Measurements from ENCODE around the gene PARD3.
"Not testable (repeated sequence)": the region's sequence is repeated elsewhere in the genome, so short reads cannot be mapped to it uniquely, and the experiment has no call there.

Gene PARD3

DNA sequence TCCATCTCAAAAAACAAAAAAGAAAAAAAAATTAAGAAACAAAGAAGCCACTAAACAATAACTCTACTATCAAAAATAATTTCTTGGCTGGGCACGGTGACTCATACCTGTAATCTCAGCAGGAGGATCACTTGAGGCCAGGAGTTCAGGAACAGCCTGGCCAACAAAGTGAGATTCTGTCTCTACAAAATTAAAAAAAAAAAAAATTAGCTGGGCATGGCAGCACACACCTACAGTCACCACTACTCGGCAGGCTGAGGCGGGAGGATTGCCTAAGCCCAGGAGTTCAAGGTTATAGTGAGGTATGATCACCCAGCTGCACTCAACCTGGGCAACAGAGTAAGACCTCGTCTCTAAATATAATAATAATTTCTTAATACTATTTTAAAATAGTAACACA, 69.0 kb downstream of the PARD3 start:
- Histone ChIP-seq H3K4me3 (ENCODE audit: low read depth in 1 of 2, low read length in 2 of 2) (no peak overlapping the region), H3K4me1 (ENCODE audit: control insufficient read depth in 1 of 2, insufficient read depth in 2 of 2, low read length in 2 of 2) (no peaks in the 10 kb centered on the region), H3K27ac (ENCODE audit: low read depth, low read length) (no peak overlapping the region), H3K9me3 (ENCODE audit: control insufficient read depth in 1 of 2, low read length in 2 of 2) (no peaks in the 10 kb centered on the region), H3K9ac (ENCODE audit: low read depth in 1 of 2, low read length in 2 of 2) (no peak overlapping the region), H3K27me3 (ENCODE audit: control insufficient read depth in 1 of 2, insufficient read depth in 2 of 2, low read length in 2 of 2) (no peaks in the 10 kb centered on the region), H3K36me3 (ENCODE audit: control insufficient read depth in 1 of 2, insufficient read depth in 2 of 2, low read length in 2 of 2) (no peaks in the 10 kb centered on the region)

DNA sequence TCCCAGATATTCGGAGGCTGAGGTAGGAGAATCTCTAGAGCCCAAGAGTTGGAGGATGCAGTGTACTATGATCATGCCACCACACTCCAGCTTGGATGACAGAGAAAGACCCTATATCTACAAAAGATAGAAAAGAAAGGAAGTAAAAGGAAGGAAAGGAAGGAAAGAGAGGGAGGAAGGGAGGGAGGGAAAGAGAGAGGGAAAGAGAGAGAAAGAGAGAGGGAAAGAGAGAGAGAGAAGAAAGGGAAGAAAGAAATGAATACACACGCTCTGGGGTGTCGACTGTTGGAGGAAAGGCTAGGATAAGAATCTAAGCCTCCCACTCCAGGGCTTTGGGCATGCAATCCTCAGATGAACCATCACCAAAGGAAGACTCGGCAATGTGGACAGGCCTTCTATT, 69.9 kb downstream of the PARD3 start:
- Histone ChIP-seq H3K4me3 (ENCODE audit: low read depth in 1 of 2, low read length in 2 of 2) (no peak overlapping the region), H3K9me3 (ENCODE audit: control insufficient read depth in 1 of 2, low read length in 2 of 2) (no peaks in the 10 kb centered on the region), H3K27ac (ENCODE audit: low read depth, low read length) (no peak overlapping the region), H3K36me3 (ENCODE audit: control insufficient read depth in 1 of 2, insufficient read depth in 2 of 2, low read length in 2 of 2) (no peaks in the 10 kb centered on the region), H3K4me1 (ENCODE audit: control insufficient read depth in 1 of 2, insufficient read depth in 2 of 2, low read length in 2 of 2) (peaks cover under 1 to 7% of the 10 kb centered on the region in 2 donors), H3K9ac (ENCODE audit: low read depth in 1 of 2, low read length in 2 of 2) (no peak overlapping the region), H3K27me3 (ENCODE audit: control insufficient read depth in 1 of 2, insufficient read depth in 2 of 2, low read length in 2 of 2) (no peaks in the 10 kb centered on the region)

DNA sequence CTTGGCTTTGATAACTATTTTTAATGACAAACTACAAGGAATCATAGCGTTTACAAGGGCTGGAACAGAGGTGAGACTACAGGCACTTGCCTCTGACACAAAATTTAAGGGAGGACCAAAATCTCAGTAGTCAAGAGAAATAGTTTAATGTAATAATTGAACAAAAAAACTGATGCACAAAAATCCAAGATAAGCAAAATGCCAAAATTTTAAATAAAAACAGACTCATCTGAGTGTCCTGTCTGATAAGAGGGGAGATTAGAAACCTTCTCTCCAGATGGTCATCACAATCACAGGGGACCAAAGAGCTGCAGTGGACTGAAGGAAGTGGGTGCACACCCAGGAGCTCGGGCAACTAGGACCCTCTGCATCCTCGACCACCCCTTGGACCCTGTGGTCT, 70.5 kb downstream of the PARD3 start:
- Histone ChIP-seq H3K4me3 (ENCODE audit: low read depth in 1 of 2, low read length in 2 of 2) (no peak overlapping the region), H3K27me3 (ENCODE audit: control insufficient read depth in 1 of 2, insufficient read depth in 2 of 2, low read length in 2 of 2) (no peaks in the 10 kb centered on the region), H3K36me3 (ENCODE audit: control insufficient read depth in 1 of 2, insufficient read depth in 2 of 2, low read length in 2 of 2) (no peaks in the 10 kb centered on the region), H3K9ac (ENCODE audit: low read depth in 1 of 2, low read length in 2 of 2) (no peak overlapping the region), H3K4me1 (ENCODE audit: control insufficient read depth in 1 of 2, insufficient read depth in 2 of 2, low read length in 2 of 2) (peaks cover 7 to 13% of the 10 kb centered on the region in 2 donors), H3K9me3 (ENCODE audit: control insufficient read depth in 1 of 2, low read length in 2 of 2) (no peaks in the 10 kb centered on the region), H3K27ac (ENCODE audit: low read depth, low read length) (no peak overlapping the region)

DNA sequence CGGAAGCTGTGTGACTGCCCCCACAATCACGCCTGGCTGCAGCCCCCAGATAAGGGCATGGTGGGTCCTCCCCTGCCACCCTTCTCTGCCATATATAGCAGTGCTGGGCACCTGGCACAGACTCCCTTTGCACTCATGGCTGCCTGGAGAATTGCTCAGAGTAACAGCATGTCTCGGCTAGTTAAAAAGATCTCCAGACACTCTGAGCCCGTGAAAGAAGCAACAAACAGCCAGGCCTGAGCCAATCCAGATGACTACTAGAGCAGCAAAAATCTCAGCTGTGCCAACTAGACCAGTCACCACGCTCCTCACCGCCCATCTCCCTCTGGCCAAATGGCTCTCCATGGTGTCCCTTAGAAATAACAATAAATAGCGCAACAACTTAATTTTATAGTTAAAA, 71.3 kb downstream of the PARD3 start:
- Histone ChIP-seq H3K4me1 (ENCODE audit: control insufficient read depth in 1 of 2, insufficient read depth in 2 of 2, low read length in 2 of 2) (peaks cover 10 to 16% of the 10 kb centered on the region in 2 donors), H3K9ac (ENCODE audit: low read depth in 1 of 2, low read length in 2 of 2) (no peak overlapping the region), H3K36me3 (ENCODE audit: control insufficient read depth in 1 of 2, insufficient read depth in 2 of 2, low read length in 2 of 2) (no peaks in the 10 kb centered on the region), H3K4me3 (ENCODE audit: low read depth in 1 of 2, low read length in 2 of 2) (no peak overlapping the region), H3K9me3 (ENCODE audit: control insufficient read depth in 1 of 2, low read length in 2 of 2) (no peaks in the 10 kb centered on the region), H3K27me3 (ENCODE audit: control insufficient read depth in 1 of 2, insufficient read depth in 2 of 2, low read length in 2 of 2) (no peaks in the 10 kb centered on the region), H3K27ac (ENCODE audit: low read depth, low read length) (no peak overlapping the region)

DNA sequence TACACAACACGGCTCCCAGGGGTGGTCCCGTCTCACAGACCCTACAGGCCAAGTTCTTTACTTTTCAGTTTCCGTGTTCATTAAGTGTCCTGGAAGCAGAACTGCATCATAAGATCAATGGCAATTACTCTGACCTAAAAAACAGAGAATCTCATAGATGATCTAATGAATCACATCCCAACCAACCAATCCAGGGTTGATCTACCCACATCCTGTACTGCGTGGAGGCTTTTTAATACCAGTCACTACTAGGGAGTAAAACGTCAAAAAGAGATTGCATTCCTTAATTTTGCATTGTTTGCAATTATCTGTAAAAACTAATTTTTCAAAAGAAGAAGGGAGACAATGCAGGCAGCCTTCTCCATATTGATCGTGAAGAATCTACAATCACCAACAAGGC, 72.6 kb downstream of the PARD3 start:
- no peak overlapping the region for H3K4me3 ChIP-seq (ENCODE audit: low read depth in 1 of 2, low read length in 2 of 2)
- H3K27ac ChIP-seq (ENCODE audit: low read depth, low read length), result no peak overlapping the region
- H3K9ac ChIP-seq (ENCODE audit: low read depth in 1 of 2, low read length in 2 of 2), result no peak overlapping the region
- H3K36me3 ChIP-seq (ENCODE audit: control insufficient read depth in 1 of 2, insufficient read depth in 2 of 2, low read length in 2 of 2), result no peaks in the 10 kb centered on the region
- H3K4me1 ChIP-seq (ENCODE audit: control insufficient read depth in 1 of 2, insufficient read depth in 2 of 2, low read length in 2 of 2), result peaks cover 15 to 20% of the 10 kb centered on the region in 2 donors
- H3K27me3 ChIP-seq (ENCODE audit: control insufficient read depth in 1 of 2, insufficient read depth in 2 of 2, low read length in 2 of 2), result no peaks in the 10 kb centered on the region
- no peaks in the 10 kb centered on the region for H3K9me3 ChIP-seq (ENCODE audit: control insufficient read depth in 1 of 2, low read length in 2 of 2)

DNA sequence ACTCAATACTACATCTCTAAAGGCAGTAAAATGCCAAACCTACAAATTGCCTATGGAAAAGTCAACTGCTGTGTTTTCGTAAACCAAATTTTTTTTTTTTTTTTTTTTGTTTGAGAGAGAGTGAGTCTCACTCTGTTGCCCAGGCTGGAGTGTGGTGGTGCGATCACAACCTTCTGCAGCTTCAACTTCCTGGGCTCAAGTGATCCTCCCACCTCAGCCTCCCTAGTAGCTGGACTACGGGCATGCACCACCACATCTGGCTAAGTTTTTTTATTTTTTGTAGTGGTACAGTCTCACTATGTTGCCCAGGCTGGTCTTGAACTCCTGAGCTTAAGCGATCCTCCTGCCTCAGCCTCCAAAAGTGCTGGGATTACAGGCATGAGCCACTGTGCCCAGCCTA, 74.0 kb downstream of the PARD3 start:
- H3K36me3 ChIP-seq (ENCODE audit: control insufficient read depth in 1 of 2, insufficient read depth in 2 of 2, low read length in 2 of 2); H3K9ac ChIP-seq (ENCODE audit: low read depth in 1 of 2, low read length in 2 of 2); H3K4me3 ChIP-seq (ENCODE audit: low read depth in 1 of 2, low read length in 2 of 2); H3K27ac ChIP-seq (ENCODE audit: low read depth, low read length); H3K9me3 ChIP-seq (ENCODE audit: control insufficient read depth in 1 of 2, low read length in 2 of 2); H3K27me3 ChIP-seq (ENCODE audit: control insufficient read depth in 1 of 2, insufficient read depth in 2 of 2, low read length in 2 of 2): not testable (repeated sequence)
- H3K4me1 ChIP-seq (ENCODE audit: control insufficient read depth in 1 of 2, insufficient read depth in 2 of 2, low read length in 2 of 2), result peaks cover 16 to 27% of the 10 kb centered on the region in 2 donors

DNA sequence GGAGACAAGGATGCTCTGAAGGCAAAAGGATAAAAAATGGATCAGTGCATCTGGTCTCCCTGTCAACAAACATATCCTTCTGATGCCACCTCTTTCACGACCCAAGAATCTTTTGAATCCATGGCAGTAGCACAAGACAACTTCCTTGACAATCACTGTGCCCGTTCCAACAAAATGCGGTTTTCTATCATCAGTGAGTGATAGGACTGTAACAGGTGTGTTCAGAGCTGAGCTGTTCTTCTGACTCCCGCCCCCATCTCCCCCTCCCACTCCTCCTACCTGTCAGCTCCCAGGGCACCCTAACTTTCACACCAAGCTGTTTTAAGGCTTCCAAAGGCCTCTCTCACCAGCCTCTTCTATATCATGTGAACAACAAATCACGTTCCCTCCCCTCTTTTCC, 74.8 kb downstream of the PARD3 start:
- H3K9me3 ChIP-seq (ENCODE audit: control insufficient read depth in 1 of 2, low read length in 2 of 2), result no peaks in the 10 kb centered on the region
- H3K4me1 ChIP-seq (ENCODE audit: control insufficient read depth in 1 of 2, insufficient read depth in 2 of 2, low read length in 2 of 2), result peaks cover 16 to 27% of the 10 kb centered on the region in 2 donors
- H3K36me3 ChIP-seq (ENCODE audit: control insufficient read depth in 1 of 2, insufficient read depth in 2 of 2, low read length in 2 of 2), result no peaks in the 10 kb centered on the region
- H3K4me3 ChIP-seq (ENCODE audit: low read depth in 1 of 2, low read length in 2 of 2), result no peak overlapping the region
- no peak overlapping the region for H3K9ac ChIP-seq (ENCODE audit: low read depth in 1 of 2, low read length in 2 of 2)
- no peaks in the 10 kb centered on the region for H3K27me3 ChIP-seq (ENCODE audit: control insufficient read depth in 1 of 2, insufficient read depth in 2 of 2, low read length in 2 of 2)
- no peak overlapping the region for H3K27ac ChIP-seq (ENCODE audit: low read depth, low read length)

DNA sequence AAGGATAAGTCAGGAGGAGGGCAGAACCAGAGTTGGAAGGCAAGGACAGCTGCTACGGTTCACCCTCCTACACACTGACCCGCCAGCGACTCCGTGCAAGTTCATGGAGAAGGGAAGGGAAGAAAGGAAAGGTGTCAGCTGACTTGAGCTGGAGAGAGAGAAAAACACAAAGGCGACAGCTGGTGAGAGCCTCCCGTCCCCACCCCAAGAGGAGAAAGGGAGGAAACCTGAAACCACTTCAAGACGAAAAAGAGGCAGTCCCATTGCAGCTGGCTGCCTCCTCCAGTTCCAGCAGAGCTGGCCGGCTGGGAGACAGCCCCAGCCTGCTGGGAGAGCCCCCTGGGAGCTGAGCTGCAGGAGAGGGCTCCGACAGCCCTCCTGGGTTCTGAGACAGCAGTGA, 75.2 kb downstream of the PARD3 start:
- H3K9me3 ChIP-seq (ENCODE audit: control insufficient read depth in 1 of 2, low read length in 2 of 2), result no peaks in the 10 kb centered on the region
- H3K9ac ChIP-seq (ENCODE audit: low read depth in 1 of 2, low read length in 2 of 2), result no peak overlapping the region
- no peaks in the 10 kb centered on the region for H3K27me3 ChIP-seq (ENCODE audit: control insufficient read depth in 1 of 2, insufficient read depth in 2 of 2, low read length in 2 of 2)
- no peak overlapping the region for H3K27ac ChIP-seq (ENCODE audit: low read depth, low read length)
- peaks cover 16 to 27% of the 10 kb centered on the region in 2 donors for H3K4me1 ChIP-seq (ENCODE audit: control insufficient read depth in 1 of 2, insufficient read depth in 2 of 2, low read length in 2 of 2)
- no peaks in the 10 kb centered on the region for H3K36me3 ChIP-seq (ENCODE audit: control insufficient read depth in 1 of 2, insufficient read depth in 2 of 2, low read length in 2 of 2)
- H3K4me3 ChIP-seq (ENCODE audit: low read depth in 1 of 2, low read length in 2 of 2), result peak overlapping the region in 1 of 2 donors; percentile 38

DNA sequence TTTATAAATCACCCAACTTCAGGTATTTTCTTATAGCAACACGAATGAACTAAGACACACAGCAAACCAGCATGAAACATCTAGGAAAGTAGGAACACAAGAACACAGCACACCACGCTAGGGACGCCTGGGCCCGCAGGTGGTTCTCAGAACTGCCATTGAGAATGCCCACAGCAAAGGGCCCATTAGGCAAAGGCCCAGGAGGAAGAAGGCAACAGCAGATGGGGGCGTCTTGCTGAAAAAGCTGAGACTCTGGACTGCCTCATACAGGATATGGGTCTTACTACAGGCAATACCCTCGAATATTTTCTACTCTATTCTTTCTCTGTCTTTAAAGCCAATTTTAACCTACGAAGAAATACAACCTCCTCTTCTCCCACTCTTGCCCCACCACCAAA, 77.3 kb downstream of the PARD3 start:
- Histone ChIP-seq H3K27ac (ENCODE audit: low read depth, low read length) (no peak overlapping the region), H3K9me3 (ENCODE audit: control insufficient read depth in 1 of 2, low read length in 2 of 2) (no peaks in the 10 kb centered on the region), H3K27me3 (ENCODE audit: control insufficient read depth in 1 of 2, insufficient read depth in 2 of 2, low read length in 2 of 2) (no peaks in the 10 kb centered on the region), H3K4me3 (ENCODE audit: low read depth in 1 of 2, low read length in 2 of 2) (no peak overlapping the region), H3K4me1 (ENCODE audit: control insufficient read depth in 1 of 2, insufficient read depth in 2 of 2, low read length in 2 of 2) (peaks cover 21 to 30% of the 10 kb centered on the region in 2 donors), H3K36me3 (ENCODE audit: control insufficient read depth in 1 of 2, insufficient read depth in 2 of 2, low read length in 2 of 2) (no peaks in the 10 kb centered on the region), H3K9ac (ENCODE audit: low read depth in 1 of 2, low read length in 2 of 2) (no peak overlapping the region)

DNA sequence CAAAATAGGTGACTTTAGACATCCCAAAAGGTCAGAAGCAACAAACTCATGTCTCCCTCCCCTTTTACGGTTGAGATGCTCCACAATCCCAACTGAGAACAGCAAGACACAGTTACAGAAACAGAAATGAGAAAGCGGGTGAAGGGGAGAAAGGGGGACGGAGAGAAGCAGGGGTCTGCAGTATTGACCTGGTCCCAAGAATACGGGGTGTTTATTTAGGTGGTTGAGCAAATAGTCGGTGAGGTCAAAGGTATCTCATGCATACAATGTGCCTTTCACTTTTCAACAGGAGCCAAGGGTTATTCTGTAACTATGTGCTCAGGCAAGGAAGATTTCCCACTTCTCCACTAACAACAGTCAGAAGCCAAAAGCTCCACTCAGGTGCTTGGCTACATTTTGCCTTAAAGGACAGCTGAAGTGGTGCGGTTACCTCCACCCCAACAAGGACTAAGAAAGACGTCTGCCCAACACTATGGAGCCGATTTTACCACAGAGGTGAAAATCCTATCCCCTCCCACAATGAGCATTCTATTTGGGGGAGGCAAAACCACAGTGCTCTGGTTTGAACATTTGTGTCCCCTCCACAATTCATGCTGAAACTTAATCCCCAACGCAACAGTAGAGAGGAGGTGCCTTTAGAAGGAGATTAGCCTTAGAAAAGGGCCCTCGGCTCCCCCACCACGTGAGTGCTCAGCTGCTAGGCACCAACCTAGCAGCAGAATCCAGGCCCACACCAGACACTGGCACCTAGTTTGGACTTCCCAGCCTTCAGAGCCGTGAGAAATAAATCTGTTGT, 77.9 kb downstream of the PARD3 start:
- no peak overlapping the region for H3K9ac ChIP-seq (ENCODE audit: low read depth in 1 of 2, low read length in 2 of 2)
- no peaks in the 10 kb centered on the region for H3K27me3 ChIP-seq (ENCODE audit: control insufficient read depth in 1 of 2, insufficient read depth in 2 of 2, low read length in 2 of 2)
- H3K4me3 ChIP-seq (ENCODE audit: low read depth in 1 of 2, low read length in 2 of 2), result peak overlapping the region in 1 of 2 donors; percentile 0
- no peaks in the 10 kb centered on the region for H3K36me3 ChIP-seq (ENCODE audit: control insufficient read depth in 1 of 2, insufficient read depth in 2 of 2, low read length in 2 of 2)
- H3K9me3 ChIP-seq (ENCODE audit: control insufficient read depth in 1 of 2, low read length in 2 of 2), result no peaks in the 10 kb centered on the region
- H3K27ac ChIP-seq (ENCODE audit: low read depth, low read length), result no peak overlapping the region
- peaks cover 26 to 32% of the 10 kb centered on the region in 2 donors for H3K4me1 ChIP-seq (ENCODE audit: control insufficient read depth in 1 of 2, insufficient read depth in 2 of 2, low read length in 2 of 2)

All from duodenal mucosa (tissue), 2 donors.